Vagina (tissue), 2 donors: ENCODE measurements around the gene DENND2C. TPM values are rescaled to one million over a fixed set of nuclear protein-coding genes. Genes with fewer than 3 reads are reported as not detected.

Source experiments
- DNase-seq, 2 donors: peaks; one replicate each; pipeline ENCODE4 v3.0.0-alpha.2; 2017; ENCODE audit errors: extremely low spot score in 2 of 2
- H3K27ac ChIP-seq: fragments of 200-600 bp; sonication (generic); one replicate; pipeline ENCODE4 v1.5.1; 2019
- H3K27me3 ChIP-seq: fragments of 200-600 bp; sonication (generic); one replicate; pipeline ENCODE4 v1.5.1; 2019
- H3K36me3 ChIP-seq, 2 donors: fragments of 200-600 bp; sonication (generic); one replicate each; pipeline ENCODE4 v1.5.1; 2017 to 2019
- H3K4me1 ChIP-seq: fragments of 200-600 bp; sonication (generic); one replicate; pipeline ENCODE4 v1.5.1; 2019
- H3K4me3 ChIP-seq, 2 donors: fragments of 200-600 bp; sonication (generic); 1 replicate in 1 of 2; 2 replicates in 1 of 2; pipeline ENCODE4 v1.5.1; 2016 to 2019
- H3K9me3 ChIP-seq: fragments of 200-600 bp; sonication (generic); one replicate; pipeline ENCODE4 v1.5.1; 2019
- POLR2A ChIP-seq, 2 donors: fragments of 450-650 bp; IDR thresholded peaks; one replicate each; pipeline ENCODE4 v1.6.1; 2017; ENCODE audit warnings: antibody characterized with exemption in 2 of 2, mild to moderate bottlenecking in 2 of 2, moderate library complexity in 2 of 2
- POLR2AphosphoS5 ChIP-seq, 2 donors: sonication (generic); formaldehyde crosslinking; IDR thresholded peaks; one replicate each; pipeline ENCODE4 v1.9.0; 2017; ENCODE audit warnings: antibody characterized with exemption in 2 of 2, mild to moderate bottlenecking in 2 of 2, low read depth in 1 of 2; ENCODE audit not compliant: insufficient read depth in 1 of 2
- intact Hi-C: fragments of 100-400 bp; cut with DNase I; formaldehyde crosslinking; loops from one replicate; pipeline ENCODE4 v1.15.1; 2023
- small RNA-seq: library from RNA; depleted of rRNA; stranded (forward); fragments of <200 nt; gene quantifications from one replicate; pipeline ENCODE3, GENCODE V24; 2016
- total RNA-seq: library from RNA; depleted of rRNA; stranded (reverse); fragments of >200 nt; gene quantifications from one replicate; pipeline ENCODE4 v1.2.3, GENCODE V29; 2016
- TF ChIP-seq, protein P1 (sequence below), 3 experiments: fragments of 450-650 bp in 2 of 3; fragments of 200-600 bp in 1 of 3; sonication (generic) in 1 of 3; IDR thresholded peaks; one replicate each; pipeline ENCODE4 v1.5.1; 2017 to 2019; ENCODE audit warnings: antibody characterized with exemption in 3 of 3, mild to moderate bottlenecking in 2 of 3, moderate library complexity in 2 of 3

DENND2C gene
- total RNA-seq, 1 donor from 2014 or later: 25.5 TPM

DNA sequence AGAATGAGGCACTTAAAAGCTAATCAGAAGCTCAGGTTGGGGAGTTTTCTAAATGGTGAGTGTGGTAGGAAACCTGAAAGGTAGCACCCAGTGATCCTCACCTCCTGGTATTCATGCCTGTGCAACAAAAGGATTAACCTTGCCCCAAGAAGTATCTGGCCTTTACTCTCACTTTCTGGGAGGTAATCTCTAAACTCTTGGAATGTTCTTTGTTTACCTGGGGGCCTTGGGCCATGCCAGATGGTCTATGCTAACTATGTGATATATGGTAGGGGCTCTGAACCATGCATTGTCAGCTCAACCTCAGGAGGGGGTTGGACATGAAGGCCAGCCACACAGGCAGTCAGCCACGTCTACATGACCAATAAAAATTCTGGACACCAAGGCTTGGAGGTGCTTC, 134.4 kb downstream of the DENND2C start:
- TF ChIP-seq POLR2AphosphoS5 (IDR thresholded peaks at IDR 0.05; ENCODE audit: insufficient read depth in 1 of 2, low read depth in 1 of 2) (no peak), POLR2A (IDR thresholded peaks at IDR 0.05) (no peak)
- TF ChIP-seq, protein P1, sequence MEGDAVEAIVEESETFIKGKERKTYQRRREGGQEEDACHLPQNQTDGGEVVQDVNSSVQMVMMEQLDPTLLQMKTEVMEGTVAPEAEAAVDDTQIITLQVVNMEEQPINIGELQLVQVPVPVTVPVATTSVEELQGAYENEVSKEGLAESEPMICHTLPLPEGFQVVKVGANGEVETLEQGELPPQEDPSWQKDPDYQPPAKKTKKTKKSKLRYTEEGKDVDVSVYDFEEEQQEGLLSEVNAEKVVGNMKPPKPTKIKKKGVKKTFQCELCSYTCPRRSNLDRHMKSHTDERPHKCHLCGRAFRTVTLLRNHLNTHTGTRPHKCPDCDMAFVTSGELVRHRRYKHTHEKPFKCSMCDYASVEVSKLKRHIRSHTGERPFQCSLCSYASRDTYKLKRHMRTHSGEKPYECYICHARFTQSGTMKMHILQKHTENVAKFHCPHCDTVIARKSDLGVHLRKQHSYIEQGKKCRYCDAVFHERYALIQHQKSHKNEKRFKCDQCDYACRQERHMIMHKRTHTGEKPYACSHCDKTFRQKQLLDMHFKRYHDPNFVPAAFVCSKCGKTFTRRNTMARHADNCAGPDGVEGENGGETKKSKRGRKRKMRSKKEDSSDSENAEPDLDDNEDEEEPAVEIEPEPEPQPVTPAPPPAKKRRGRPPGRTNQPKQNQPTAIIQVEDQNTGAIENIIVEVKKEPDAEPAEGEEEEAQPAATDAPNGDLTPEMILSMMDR (IDR thresholded peaks at IDR 0.05): no peak
- Histone ChIP-seq H3K4me1 (no peaks in the 10 kb centered on the region), H3K9me3 (no peaks in the 10 kb centered on the region), H3K36me3 (no peaks in the 10 kb centered on the region), H3K4me3 (no peak overlapping the region), H3K27ac (no peak overlapping the region), H3K27me3 (no peaks in the 10 kb centered on the region)
- DNase-seq: no peak
- intact Hi-C loops: no loop called here

Small RNAs within 50 kb of the gene (small RNA-seq; reads per million reads assigned to genes)
- gene RN7SL432P: not detected

Other genes starting within 250 kb of the DENND2C start
- 35.8 TPM for gene TRIM33, start 158.8 kb downstream of the DENND2C start, total RNA-seq
- gene BCAS2, start 88.4 kb downstream of the DENND2C start, total RNA-seq: 28.5 TPM
- gene AMPD1, start 25.5 kb upstream of the DENND2C start, total RNA-seq: not detected
- 12.8 TPM for gene NRAS, start 46.7 kb upstream of the DENND2C start, total RNA-seq
- 278 TPM for gene CSDE1, start 87.9 kb upstream of the DENND2C start, total RNA-seq
- 38.5 TPM for gene SIKE1, start 110.6 kb upstream of the DENND2C start, total RNA-seq
- not detected for gene SYCP1, start 184.8 kb upstream of the DENND2C start, total RNA-seq